HEK293 (cell line): ENCODE data around the gene BNC1.

Source experiments
- CTCF ChIA-PET: fragments of 350-600 bp; formaldehyde crosslinking; extraction: SDS; loops from one replicate; lab custom pipeline; 2021; ENCODE audit warnings: antibody characterized with exemption; lab: Yijun Ruan, JAX
- POLR2A ChIA-PET: fragments of 300-600 bp; formaldehyde crosslinking; extraction: SDS; loops from one replicate; lab custom pipeline; 2020; ENCODE audit warnings: antibody characterized with exemption, inconsistent platforms; lab: Yijun Ruan, JAX
- H3K27ac ChIP-seq: fragments of 200-500 bp; sonication (Bioruptor generic); 2 replicates; pipeline ENCODE4 v1.5.1; 2014; ENCODE audit warnings: low read depth, low read length, control low read depth, inconsistent platforms; ENCODE audit errors: extremely low read depth
- H3K36me3 ChIP-seq, 2 experiments: fragments of 200-500 bp in 1 of 2; sonication (Bioruptor generic) in 1 of 2; 1 replicate in 1 of 2; 2 replicates in 1 of 2; pipeline ENCODE4 v1.5.1; 2014 to 2017; ENCODE audit warnings: inconsistent platforms in 2 of 2, low read length in 2 of 2; ENCODE audit not compliant: control insufficient read depth in 2 of 2, insufficient read depth in 1 of 2
- H3K4me1 ChIP-seq: fragments of 200-500 bp; sonication (Bioruptor generic); 2 replicates; pipeline ENCODE4 v1.5.1; 2014; ENCODE audit warnings: mild to moderate bottlenecking, low read length, inconsistent platforms; ENCODE audit not compliant: control insufficient read depth, insufficient read depth
- H3K4me3 ChIP-seq: 2 replicates; pipeline ENCODE4 v1.5.1; 2011; ENCODE audit warnings: low read depth, mild to moderate bottlenecking, control low read depth, low read length, moderate library complexity
- H3K9me3 ChIP-seq: fragments of 200-500 bp; sonication (Bioruptor generic); 2 replicates; pipeline ENCODE4 v1.5.1; 2014; ENCODE audit warnings: low read depth, low read length, inconsistent platforms; ENCODE audit not compliant: control insufficient read depth, insufficient read depth
- ATF2 ChIP-seq: fragments of 450-650 bp; formaldehyde crosslinking; IDR thresholded peaks from 2 replicates; pipeline ENCODE4 v1.5.1; 2016; ENCODE audit warnings: missing biosample characterization, missing genetic modification characterization, low read depth
- BCL11B ChIP-seq: fragments of 450-650 bp; formaldehyde crosslinking; IDR thresholded peaks from 2 replicates; pipeline ENCODE4 v1.5.1; 2016; ENCODE audit warnings: low read depth, missing biosample characterization, missing genetic modification characterization
- GLI4 ChIP-seq: fragments of 450-650 bp; formaldehyde crosslinking; IDR thresholded peaks from 2 replicates; pipeline ENCODE4 v1.5.1; 2016; ENCODE audit warnings: missing biosample characterization, missing genetic modification characterization
- KLF7 ChIP-seq: fragments of 450-650 bp; formaldehyde crosslinking; IDR thresholded peaks from 2 replicates; pipeline ENCODE4 v1.5.1; 2016; ENCODE audit warnings: missing biosample characterization, missing genetic modification characterization, borderline replicate concordance
- PRDM1 ChIP-seq: fragments of 450-650 bp; formaldehyde crosslinking; IDR thresholded peaks from 2 replicates; pipeline ENCODE4; 2016; ENCODE audit warnings: missing biosample characterization, missing genetic modification characterization
- TSHZ1 ChIP-seq: fragments of 450-650 bp; formaldehyde crosslinking; IDR thresholded peaks from 2 replicates; pipeline ENCODE4 v1.5.1; 2016; ENCODE audit warnings: missing biosample characterization, missing genetic modification characterization, borderline replicate concordance
- YY1 ChIP-seq: fragments of 450-650 bp; formaldehyde crosslinking; IDR thresholded peaks from 2 replicates; pipeline ENCODE4 v1.5.1; 2018; ENCODE audit warnings: missing biosample characterization, missing genetic modification characterization
- ZEB2 ChIP-seq: fragments of 450-650 bp; formaldehyde crosslinking; IDR thresholded peaks from 2 replicates; pipeline ENCODE4 v1.5.1; 2016; ENCODE audit warnings: missing biosample characterization, missing genetic modification characterization
- ZNF138 ChIP-seq: fragments of 450-650 bp; formaldehyde crosslinking; IDR thresholded peaks from 2 replicates; pipeline ENCODE4 v1.5.1; 2016; ENCODE audit warnings: missing biosample characterization, missing genetic modification characterization, borderline replicate concordance
- ZNF146 ChIP-seq: fragments of 450-650 bp; formaldehyde crosslinking; IDR thresholded peaks from 2 replicates; pipeline ENCODE4 v1.5.1; 2016; ENCODE audit warnings: missing biosample characterization, missing genetic modification characterization
- ZNF184 ChIP-seq: fragments of 450-650 bp; IDR thresholded peaks from 2 replicates; pipeline ENCODE4 v1.5.1; 2018; ENCODE audit warnings: missing biosample characterization, mild to moderate bottlenecking, missing genetic modification characterization
- ZNF292 ChIP-seq: fragments of 450-650 bp; formaldehyde crosslinking; IDR thresholded peaks from 2 replicates; pipeline ENCODE4 v1.5.1; 2016; ENCODE audit warnings: low read depth, missing biosample characterization, missing genetic modification characterization, borderline replicate concordance
- ZNF302 ChIP-seq: fragments of 450-650 bp; formaldehyde crosslinking; IDR thresholded peaks from 2 replicates; pipeline ENCODE4 v1.5.1; 2016; ENCODE audit warnings: missing biosample characterization, missing genetic modification characterization, low read depth
- ZNF354C ChIP-seq: fragments of 450-650 bp; formaldehyde crosslinking; IDR thresholded peaks from 2 replicates; pipeline ENCODE4 v1.5.1; 2016; ENCODE audit warnings: missing biosample characterization, missing genetic modification characterization, low read depth, borderline replicate concordance
- ZNF366 ChIP-seq: fragments of 450-650 bp; formaldehyde crosslinking; conservative IDR thresholded peaks from 2 replicates; pipeline ENCODE4 v1.5.1; 2016; ENCODE audit warnings: missing biosample characterization, missing genetic modification characterization
- ZNF423 ChIP-seq: fragments of 450-650 bp; formaldehyde crosslinking; IDR thresholded peaks from 2 replicates; pipeline ENCODE4 v1.5.1; 2016; ENCODE audit warnings: missing biosample characterization, missing genetic modification characterization
- ZNF521 ChIP-seq: fragments of 450-650 bp; formaldehyde crosslinking; IDR thresholded peaks from 2 replicates; pipeline ENCODE4 v1.5.1; 2017; ENCODE audit warnings: missing biosample characterization, mild to moderate bottlenecking, missing genetic modification characterization
- ZNF530 ChIP-seq: fragments of 450-650 bp; formaldehyde crosslinking; IDR thresholded peaks from 2 replicates; pipeline ENCODE4 v1.5.1; 2016; ENCODE audit warnings: low read depth, missing biosample characterization, missing genetic modification characterization
- ZNF544 ChIP-seq: fragments of 450-650 bp; formaldehyde crosslinking; IDR thresholded peaks from 2 replicates; pipeline ENCODE4 v1.5.0; 2017; ENCODE audit warnings: missing biosample characterization, missing genetic modification characterization
- ZNF596 ChIP-seq: fragments of 450-650 bp; IDR thresholded peaks from 2 replicates; pipeline ENCODE4 v1.5.0; 2018; ENCODE audit warnings: missing biosample characterization, mild to moderate bottlenecking, missing genetic modification characterization, moderate library complexity
- ZNF621 ChIP-seq: fragments of 450-650 bp; formaldehyde crosslinking; IDR thresholded peaks from 2 replicates; pipeline ENCODE4 v1.5.1; 2017; ENCODE audit warnings: missing biosample characterization, missing genetic modification characterization
- ZNF645 ChIP-seq: fragments of 450-650 bp; formaldehyde crosslinking; IDR thresholded peaks from 2 replicates; pipeline ENCODE4; 2016; ENCODE audit warnings: missing biosample characterization, missing genetic modification characterization
- ZNF701 ChIP-seq: fragments of 450-650 bp; formaldehyde crosslinking; IDR thresholded peaks from 2 replicates; pipeline ENCODE4 v1.5.1; 2016; ENCODE audit warnings: missing biosample characterization, missing genetic modification characterization
- ZNF707 ChIP-seq: fragments of 450-650 bp; formaldehyde crosslinking; IDR thresholded peaks from 2 replicates; pipeline ENCODE4 v1.5.1; 2016; ENCODE audit warnings: missing biosample characterization, missing genetic modification characterization
- ZNF76 ChIP-seq: fragments of 450-650 bp; formaldehyde crosslinking; IDR thresholded peaks from 2 replicates; pipeline ENCODE4; 2016; ENCODE audit warnings: low read depth, missing biosample characterization, missing genetic modification characterization, borderline replicate concordance

BNC1 gene

GRCh38 chr15:83310521-83311456 is 26.3 kb upstream of the BNC1 start:
- H3K36me3 ChIP-seq: no peaks in the 10 kb centered on the region
- H3K9me3 ChIP-seq: no peaks in the 10 kb centered on the region
- ChIA-PET POLR2A (no interaction called here), CTCF (interaction anchor here (0.6 to 1.0 kb wide), 2 partner anchors 63 to 259 kb away, joined by 3 read pairs; no protein-coding TSS in a partner anchor)
- peaks cover 1% of the 10 kb centered on the region; the same call in 1 of the 2 replicates for H3K4me1 ChIP-seq
- H3K27ac ChIP-seq: no peak overlapping the region
- no peak for TF ChIP-seq PRDM1 (tag by site-specific recombination)
- no peak for TF ChIP-seq ATF2 (tag by site-specific recombination)
- TF ChIP-seq ZNF621: no peak
- no peak for TF ChIP-seq ZNF707 (tag by site-specific recombination)
- no peak for TF ChIP-seq ZEB2
- no peak for TF ChIP-seq ZNF138 (tag by site-specific recombination)
- no peak for TF ChIP-seq ZNF521 (tag by site-specific recombination)
- no peak for TF ChIP-seq TSHZ1 (tag by site-specific recombination)
- TF ChIP-seq BCL11B: no peak
- TF ChIP-seq ZNF530 (tag by site-specific recombination): no peak
- TF ChIP-seq ZNF701: no peak
- TF ChIP-seq ZNF354C (tag by site-specific recombination): no peak
- TF ChIP-seq ZNF76 (tag by site-specific recombination): no peak
- TF ChIP-seq ZNF645 (tag by site-specific recombination): no peak
- TF ChIP-seq ZNF544 (tag by site-specific recombination): no peak
- no peak for TF ChIP-seq YY1 (tag by site-specific recombination)
- TF ChIP-seq ZNF184: no peak
- TF ChIP-seq ZNF292 (tag by site-specific recombination): no peak
- TF ChIP-seq, all 188 proteins: peak for 0
- H3K4me3 ChIP-seq: no peak overlapping the region

- ChIA-PET POLR2A (no interaction called here), CTCF (no interaction called here)
- peaks cover 4% of the 10 kb centered on the region; the same call in 1 of the 2 replicates for H3K4me1 ChIP-seq
Observed at GRCh38 chr15:83308671-83309070, 24.2 kb upstream of the BNC1 start.

More at GRCh38 chr15:83308671-83309070, 24.2 kb upstream of the BNC1 start:
- no peak overlapping the region for H3K27ac ChIP-seq
- no peaks in the 10 kb centered on the region for H3K9me3 ChIP-seq
- no peaks in the 10 kb centered on the region for H3K36me3 ChIP-seq
- H3K4me3 ChIP-seq: no peak overlapping the region
- no peak for TF ChIP-seq ZNF423 (tag by site-specific recombination)
- no peak for TF ChIP-seq ZNF544 (tag by site-specific recombination)
- TF ChIP-seq ZNF596 (tag by site-specific recombination): no peak
- no peak for TF ChIP-seq GLI4
- no peak for TF ChIP-seq ZNF302 (tag by site-specific recombination)
- TF ChIP-seq KLF7 (tag by site-specific recombination): no peak
- no peak for TF ChIP-seq ZNF146 (tag by site-specific recombination)
- peak; percentile 85 for TF ChIP-seq ZNF366 (tag by site-specific recombination)
